HG02623 (cell line): ENCODE data around the gene ASTN2.

Experiments used
- ATAC-seq: cut with Tn5 transposase; IDR thresholded peaks from one replicate; pipeline ENCODE4 v1.9.1; 2021; ENCODE audit warnings: moderate library complexity; ENCODE audit not compliant: unreplicated experiment

Gene ASTN2

DNA sequence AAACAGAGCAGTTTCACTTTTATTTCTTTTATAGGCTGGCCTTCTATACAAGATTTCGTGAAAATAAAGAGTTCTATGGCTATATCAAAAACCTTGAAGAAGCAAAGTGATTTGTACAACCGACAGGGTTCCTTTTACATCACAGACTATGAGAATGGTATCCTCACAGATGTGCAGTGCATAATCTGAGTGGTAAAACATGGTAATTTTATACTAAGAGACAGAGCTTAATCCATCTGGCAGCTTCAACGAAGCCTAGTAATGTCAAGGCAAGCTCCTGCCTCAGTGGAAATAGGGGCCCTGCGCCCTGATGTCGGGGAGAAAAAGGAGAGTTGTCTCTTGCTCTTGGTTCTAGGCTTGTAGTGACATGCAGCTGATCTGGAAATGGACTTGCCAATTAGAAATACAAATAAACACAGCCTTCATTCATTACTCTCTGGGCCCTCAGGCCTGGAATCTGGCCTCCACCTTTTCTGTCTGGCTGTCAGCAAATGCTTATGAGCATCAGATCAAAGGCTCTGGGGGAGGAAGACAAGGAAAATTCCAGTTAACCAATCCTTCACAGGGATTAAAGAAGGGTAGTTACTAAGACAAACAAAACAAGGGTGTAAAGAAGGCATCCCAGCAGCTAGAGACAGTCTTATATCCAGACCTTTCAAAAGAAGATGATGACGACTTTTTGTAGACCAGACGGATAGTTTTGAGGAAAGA lies 761.4 kb downstream of the ASTN2 start:
- ATAC-seq: no peak

DNA sequence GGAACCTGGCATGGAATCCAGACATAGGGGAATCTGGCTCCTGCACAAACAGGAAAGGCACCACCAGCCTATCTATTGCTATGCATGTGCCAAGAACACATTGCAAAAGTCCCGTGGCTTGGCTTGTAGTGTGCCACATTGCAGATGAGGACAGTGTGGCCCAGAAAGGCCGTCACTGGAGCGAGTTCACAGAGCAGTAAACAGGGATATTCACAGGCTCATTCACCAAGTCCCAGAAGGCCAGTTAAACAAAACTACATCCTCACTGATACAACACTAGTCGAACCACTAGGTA lies 767.4 kb downstream of the ASTN2 start:
- ATAC-seq: no peak

DNA sequence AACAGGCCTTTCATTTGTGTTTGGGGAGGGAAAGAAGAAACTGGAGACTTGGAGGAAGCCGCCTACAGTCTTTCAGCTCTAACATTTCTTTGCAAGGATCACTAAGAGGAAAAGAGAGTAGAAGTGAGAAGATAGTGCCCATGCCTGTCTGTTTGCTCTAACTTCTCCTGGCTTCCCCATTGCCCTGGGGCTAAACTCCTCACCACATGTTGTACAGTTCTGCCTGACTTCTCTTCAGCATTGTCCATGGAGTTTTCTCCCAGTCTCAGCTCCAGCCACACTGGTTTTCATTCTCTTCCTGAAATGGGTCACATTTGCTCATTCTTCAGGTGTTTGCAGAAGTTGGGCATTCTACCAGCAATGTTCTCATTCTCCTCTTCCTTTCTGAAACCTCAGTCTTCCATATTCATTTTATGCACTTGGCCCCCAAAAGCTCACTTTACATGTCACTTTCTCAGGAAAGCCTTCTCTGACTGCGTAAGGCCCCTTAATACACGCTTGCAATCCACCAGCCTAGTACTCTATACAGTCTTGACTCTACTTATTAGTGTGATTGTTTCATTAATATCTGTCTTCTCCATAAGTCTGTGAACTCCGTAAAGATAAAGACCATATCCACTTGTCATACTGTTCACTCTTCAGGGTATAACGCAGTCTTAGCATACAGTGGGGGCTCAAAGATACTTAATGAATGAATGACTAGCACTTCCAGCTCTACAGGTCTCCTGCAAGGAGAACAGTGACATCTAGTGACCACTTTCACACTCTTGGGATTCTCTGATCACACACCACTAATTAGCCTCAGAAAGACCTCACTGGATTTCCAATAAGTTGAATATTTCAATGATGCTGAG lies 768.0 kb downstream of the ASTN2 start:
- ATAC-seq: no peak

DNA sequence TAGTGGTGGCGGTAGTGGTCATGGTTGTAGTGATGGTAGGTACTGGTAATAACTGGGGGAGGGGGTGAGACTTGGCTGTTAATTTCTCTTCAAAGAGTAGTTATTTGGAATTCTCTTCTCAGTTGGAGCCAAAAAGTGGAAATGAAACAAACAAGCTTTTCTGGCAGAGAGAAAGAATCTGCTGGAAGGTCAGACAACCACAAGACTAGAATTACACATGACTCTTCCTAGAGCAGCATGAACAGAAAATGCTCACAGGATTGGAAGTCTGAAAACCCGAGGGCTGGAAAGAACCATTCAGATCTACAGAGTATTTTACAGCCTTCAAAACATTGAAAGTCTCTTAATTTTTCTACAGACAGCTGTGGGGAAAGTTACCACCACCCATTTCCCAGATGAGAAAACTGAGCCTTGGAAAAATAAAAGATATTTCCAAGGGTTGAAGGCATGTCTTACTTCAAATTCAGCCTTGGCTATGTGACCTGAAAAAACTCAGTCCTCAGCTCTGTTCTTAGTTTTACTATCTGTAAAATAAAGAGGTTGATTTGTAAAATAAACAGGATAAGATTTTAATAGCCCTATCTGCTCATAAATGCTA lies 770.7 kb downstream of the ASTN2 start:
- ATAC-seq: no peak

DNA sequence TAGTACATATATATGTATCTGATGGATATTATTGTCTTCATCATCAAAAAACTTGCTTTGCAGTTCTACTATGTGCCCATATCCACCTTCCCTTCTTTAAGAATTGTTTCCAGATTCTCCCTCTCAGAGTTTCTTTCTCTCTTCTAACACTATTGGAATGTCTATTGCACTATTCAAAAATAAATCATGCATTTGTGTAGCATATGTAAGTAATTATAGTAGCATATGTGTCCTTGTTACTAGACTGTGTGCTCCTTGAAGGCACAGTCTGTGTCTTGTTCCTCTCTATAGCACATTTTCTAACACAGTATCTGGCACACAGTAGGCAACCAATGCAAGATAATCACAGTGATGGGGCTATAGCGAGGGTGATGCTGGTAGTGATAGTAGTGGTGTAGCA lies 771.2 kb downstream of the ASTN2 start:
- ATAC-seq: no peak

DNA sequence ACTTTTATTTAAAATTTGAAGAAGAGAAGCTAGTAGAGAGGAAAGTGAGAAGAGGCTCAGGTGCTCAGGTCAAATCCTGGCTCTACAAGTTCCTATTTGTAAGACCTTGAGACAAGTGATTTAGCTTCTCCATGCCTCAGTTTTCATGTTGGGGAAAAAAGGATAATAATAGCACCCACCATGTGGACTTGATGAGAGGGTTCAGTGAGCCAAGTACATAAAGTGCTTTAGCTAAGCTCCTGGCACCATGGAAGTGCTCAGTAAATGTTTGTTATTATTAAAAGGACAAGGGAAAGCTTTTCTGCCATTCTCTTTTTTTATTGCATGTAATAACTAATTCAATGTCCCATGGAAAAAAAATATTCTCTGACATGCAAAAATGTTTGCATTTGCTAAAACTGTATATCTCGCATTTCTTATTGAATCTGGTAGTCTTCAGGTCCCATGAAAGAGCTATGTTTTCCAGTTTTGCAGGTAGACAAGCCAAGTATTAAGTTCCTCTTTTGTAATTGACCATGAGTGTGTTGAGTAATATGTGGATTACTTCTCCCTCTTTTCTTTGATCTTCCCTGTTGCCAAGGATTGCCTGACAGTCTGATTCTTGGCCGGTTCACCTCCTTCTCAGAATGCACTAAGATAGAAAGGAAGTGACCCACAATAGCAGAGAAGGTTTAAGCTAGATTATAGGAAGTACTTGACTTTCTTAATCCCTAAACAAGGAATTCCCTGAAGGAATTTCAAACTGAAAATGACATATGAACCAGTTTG lies 773.4 kb downstream of the ASTN2 start:
- ATAC-seq: no peak

DNA sequence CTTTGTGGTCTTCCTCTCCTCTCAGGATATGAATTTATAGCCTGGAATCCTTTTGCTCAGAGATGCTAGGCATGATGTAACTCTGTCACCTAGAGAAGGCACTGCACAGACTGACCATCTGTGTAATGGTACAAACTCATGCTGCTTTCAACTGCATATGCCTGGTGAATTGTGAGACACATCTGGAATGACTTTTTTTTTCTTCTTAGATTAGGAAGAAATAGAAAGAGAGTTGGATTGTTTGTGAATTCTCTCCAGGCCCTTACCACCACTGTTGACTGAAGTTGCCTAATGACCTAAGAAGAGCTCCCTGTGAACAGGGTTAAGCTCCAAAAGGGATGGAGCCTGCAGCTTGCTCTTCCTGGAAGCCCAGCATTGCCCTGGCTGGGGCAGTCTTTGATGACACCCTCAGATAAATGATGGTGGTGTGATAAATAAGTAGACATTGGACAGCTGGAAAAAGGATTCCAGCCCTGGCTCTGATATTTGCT lies 775.6 kb downstream of the ASTN2 start:
- no peak for ATAC-seq

DNA sequence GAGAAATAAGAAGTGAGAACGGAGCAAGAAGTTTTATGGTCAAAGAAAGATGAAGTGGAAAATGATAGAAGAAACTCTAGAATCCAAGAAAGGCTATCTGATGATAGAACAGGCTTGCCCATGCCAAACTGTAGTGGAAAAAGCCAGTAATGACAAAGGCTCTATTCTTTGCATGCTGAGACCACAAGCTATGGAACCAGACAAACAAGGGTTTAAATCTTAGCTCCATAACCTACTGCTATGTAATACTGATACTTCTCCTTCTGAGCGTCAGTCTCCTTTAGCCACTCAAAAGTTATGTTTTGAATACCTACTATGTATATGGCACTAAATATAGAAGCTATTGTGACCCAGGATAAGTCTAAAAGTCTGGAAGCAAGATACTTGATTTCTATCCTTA lies 778.9 kb downstream of the ASTN2 start:
- no peak for ATAC-seq

DNA sequence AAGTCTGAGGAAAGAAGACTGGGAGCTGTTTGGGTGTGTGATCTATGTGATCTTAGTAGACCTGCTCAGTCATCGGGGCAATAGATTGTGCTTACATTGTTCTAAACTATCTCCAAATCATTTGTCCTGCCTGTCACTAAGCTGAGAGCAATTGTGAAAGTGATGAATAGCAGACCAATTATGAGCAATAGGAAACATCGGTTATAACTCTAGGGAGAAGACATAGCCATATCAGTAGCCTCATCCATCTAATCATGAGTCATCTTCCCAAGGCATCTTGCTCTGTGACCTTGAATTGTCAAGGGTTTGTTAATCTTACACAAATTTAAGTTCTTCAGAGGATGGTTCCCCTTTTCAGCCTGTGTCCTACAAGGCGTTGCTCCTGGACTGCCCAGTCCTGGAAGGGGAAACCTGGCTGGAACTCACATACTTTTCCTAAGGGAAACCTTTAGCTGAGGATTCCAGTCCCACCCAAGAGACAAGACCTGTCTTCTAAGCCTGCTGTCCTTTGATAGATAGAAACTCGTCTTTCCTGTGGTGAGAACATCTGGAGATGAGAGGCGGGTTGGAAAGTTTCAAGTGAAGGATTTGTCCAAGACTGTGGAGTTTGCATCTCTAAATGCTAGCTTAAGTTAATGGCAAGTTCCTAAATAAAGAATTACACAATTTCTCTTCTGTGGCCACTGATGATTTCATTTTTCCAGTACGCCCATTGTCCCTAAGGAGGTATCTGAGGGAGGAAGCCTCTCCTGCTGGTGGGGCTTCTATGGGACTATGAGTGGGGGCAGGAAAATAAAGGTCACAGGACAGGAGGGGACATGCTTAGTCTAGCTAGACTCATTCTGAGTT lies 781.6 kb downstream of the ASTN2 start:
- ATAC-seq: no peak

DNA sequence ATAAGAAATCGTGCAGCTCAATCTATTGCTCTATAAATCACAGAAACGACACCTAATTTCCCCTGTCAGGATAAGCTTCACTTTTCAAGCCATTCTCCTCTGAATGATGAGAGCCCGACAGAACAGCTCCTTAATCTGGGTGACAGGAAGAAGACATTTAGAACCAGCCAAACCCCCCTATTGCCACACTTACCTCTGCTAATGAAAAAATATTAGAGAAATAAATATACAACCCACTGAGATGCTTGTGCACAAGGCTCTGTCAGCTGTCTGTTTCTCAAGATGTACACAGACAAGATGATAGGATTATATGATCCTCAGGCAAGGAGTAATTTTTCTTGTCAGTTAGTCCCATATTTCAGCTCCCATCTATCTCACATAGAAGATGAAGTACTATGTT lies 785.2 kb downstream of the ASTN2 start:
- no peak for ATAC-seq

DNA sequence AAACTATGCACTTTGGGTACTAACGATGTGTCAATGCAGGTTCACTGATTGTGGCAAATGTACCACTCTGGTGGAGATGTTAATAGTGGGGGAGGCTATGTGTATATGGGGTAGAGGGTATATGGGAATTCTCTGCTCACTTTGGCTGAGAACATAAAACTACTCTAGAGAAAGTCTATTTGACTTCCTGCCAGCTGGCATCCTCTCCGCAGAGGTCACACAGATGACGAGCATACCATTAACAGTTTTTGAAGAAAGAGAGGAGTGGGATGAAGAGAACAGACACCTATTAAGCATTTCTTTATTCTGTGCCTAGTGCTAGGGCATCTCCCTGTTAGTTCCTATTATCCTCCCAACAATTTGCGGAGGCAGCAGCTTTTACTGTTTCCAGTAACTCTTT lies 786.1 kb downstream of the ASTN2 start:
- no peak for ATAC-seq

DNA sequence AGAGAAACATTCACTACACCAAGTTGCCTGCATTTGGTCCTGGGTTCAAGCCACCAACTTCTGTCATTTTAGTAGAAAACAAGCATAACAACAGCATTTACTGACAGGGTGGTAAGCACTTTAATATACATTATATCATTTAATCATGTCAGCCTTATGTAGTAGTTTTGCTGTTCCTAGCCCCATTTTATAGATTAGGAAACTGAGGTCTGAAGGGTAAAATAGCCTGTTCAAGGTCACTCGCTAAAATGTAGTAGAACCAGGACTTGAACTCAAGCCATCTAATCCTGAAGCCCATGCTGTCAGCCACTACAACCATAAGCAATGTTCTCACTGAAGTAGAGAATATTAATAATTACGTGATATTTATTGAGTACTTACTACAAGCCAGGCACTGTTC lies 787.4 kb downstream of the ASTN2 start:
- ATAC-seq: no peak

DNA sequence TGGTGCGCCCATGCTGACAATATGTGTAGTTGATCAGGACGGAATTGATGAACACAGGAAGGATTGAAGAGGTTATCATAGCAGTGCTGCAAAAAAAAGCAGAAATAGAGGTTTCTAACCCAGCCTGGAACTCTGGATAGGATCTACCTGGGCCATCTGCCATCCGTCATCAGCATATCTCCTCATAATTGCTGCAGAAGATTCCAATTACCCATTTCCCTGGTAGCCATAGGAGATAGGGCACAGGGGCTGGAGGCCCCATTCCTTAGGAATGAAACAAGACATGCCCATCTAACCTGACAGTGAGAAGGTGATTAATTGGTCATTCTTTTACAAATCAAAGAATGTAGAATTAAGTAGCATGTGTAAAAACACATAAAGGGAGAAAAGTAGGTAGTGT lies 788.1 kb downstream of the ASTN2 start:
- no peak for ATAC-seq

DNA sequence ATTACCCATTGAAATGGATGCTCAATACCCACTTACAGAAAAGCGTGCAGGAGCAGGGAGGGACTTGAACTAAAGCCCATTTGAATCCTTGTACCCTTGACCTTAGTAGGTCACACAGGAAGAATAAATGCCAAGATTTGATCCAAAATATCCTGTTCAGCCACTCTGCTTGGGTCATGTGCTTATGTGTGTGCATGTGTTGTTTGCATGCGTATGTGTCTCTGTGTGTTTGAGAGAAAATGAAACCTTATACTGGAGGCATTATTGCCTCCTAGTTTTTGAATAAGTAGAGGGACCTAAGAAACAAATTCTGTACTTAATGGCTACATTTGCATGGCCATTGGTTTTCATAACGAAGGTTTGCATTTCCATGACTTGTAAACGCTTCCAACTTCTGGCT lies 791.1 kb downstream of the ASTN2 start:
- ATAC-seq: no peak

DNA sequence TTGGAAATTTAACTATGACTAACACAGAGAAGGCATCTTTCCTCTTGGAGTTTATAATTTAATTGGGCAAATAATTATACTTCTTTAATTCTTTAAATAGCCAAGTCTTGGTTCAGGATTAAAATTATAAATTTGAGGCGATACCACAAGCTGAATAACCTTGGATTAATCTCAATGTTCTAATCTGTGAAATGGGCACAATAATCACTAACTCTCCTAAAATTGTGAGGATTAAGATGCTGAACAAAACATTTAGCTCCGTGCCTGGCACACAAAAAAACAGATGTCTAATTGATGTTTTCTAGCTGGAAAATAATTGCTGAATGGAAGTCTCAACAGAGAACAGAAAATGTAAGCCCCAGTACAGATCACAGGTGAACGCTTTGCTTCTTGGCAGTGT lies 797.5 kb downstream of the ASTN2 start:
- ATAC-seq: no peak

DNA sequence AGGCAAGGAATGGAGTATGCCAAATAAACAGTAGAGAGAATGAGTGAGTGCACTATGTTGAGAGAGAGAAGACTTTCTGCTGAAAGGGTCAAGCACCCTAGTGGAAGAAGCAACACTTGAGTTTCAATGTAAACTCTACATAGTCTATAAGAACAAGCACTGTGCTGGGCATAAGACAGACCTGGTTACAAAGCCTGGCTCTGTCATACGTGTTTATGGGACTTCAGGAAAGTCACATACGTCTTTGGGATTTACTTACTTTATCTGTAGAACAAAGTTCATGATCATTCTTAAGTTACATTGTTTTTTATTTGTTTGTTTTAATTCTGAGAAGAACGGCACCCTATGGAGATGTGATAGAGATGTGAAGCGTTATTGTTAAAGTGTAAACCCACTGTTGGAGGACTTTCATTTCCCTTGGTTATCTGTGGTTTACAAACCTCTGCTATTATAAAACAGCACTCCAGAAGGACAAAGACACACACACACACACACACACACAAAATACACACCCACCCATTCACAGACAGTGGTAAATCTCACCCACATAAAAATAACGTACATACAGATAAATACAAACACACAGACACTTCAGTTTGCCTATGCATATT lies 798.4 kb downstream of the ASTN2 start:
- ATAC-seq: no peak

DNA sequence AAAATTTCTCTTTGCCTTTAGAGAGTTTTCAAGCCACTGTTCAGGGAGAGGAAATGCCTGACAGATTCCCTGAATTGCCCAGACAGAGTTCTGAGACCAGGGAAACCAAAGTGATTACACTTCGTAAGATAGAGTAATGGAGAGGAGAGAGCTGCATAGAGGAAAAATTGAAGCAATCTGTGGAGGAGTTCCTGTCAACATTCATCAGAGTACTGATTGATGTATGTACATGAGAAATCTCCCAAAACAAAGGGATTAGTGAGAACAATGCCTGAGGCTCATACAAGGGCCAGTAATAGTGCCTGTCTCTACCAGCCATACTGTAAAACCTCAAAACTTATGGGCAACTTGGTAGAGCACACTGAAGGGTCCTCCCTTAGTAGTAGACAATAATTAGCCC lies 806.8 kb downstream of the ASTN2 start:
- ATAC-seq: no peak

DNA sequence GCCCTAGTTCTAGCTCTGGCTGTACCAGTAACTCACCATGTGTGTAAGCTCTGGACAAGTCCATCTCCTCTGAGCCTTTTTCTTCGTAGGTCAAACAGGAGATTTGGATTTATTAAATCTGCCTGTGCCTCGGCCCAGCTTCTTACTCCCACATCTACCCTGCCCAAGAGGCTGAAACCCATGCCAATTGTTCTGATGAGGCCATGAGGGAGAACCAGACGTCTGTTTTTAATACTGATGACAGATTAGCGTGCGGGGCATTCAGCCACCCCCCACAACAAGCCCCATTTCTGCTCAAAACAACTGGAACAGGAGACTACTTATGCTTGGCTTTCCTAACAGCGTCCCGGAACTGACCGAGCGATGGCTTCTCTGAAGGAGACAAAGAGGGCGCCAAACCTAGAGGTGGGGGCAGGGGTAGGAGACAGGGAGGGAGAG lies 808.9 kb downstream of the ASTN2 start:
- no peak for ATAC-seq

DNA sequence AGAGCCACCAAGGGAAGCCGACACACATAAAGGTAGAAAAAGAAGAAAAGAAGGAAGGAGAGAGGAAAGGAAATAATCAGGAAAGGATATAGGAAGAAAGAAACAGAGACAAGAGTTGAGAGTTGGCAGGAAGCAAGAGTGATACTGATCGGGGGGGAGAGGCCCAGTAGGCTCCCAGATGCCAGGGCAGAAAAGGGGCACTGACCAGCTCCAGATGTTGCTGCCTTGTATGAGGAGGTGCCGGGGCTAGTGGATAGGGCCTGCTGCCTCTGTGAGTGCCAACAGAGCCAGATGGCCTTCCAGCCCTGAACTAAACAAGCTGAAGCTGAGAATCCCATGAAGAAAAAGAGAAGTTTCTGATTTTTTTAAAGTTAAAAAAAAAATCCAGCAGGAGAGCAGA lies 809.8 kb downstream of the ASTN2 start:
- no peak for ATAC-seq

DNA sequence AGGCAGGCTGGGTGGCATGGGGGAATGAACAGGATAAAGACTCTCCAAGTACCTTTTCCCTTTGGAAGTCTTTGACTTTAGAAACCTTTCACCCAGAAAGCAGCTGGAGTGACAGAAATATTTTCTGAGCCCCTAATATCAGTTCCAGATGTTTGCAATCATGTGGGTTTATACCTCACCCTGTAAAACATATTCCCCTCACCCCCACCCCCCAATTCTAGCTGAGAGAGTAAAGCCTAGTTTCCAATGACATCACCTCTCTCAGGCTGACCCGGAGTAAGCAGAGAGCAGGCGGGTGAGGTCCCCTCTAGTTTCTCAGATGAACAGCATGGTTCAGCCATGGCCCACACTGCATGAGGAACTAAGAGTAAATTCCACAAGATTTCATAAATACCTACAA lies 810.6 kb downstream of the ASTN2 start:
- no peak for ATAC-seq
